DMS 273 (cell line): ENCODE measurements around the gene SLC9A8.
"Not testable (repeated sequence)": the region's sequence is repeated elsewhere in the genome, so short reads cannot be mapped to it uniquely, and the experiment has no call there.

Source experiments
- DNase-seq: peaks from one replicate; lab custom pipeline; 2025; ENCODE audit not compliant: unreplicated experiment; lab: John Stamatoyannopoulos, UW

The SLC9A8 gene

GRCh38 chr20:49786668-49787370, 25.8 kb upstream of the SLC9A8 start:
- DNase-seq, result peak; percentile 47

GRCh38 chr20:49787371-49788357, 25.0 kb upstream of the SLC9A8 start:
- no peak for DNase-seq

GRCh38 chr20:49790077-49790798, 22.4 kb upstream of the SLC9A8 start:
- DNase-seq, result no peak

GRCh38 chr20:49791165-49791564, 21.5 kb upstream of the SLC9A8 start:
- DNase-seq, result no peak

GRCh38 chr20:49792006-49792405, 20.6 kb upstream of the SLC9A8 start:
- DNase-seq, result no peak

- no peak for DNase-seq
Observed at GRCh38 chr20:49792611-49793010, 20.0 kb upstream of the SLC9A8 start.

- no peak for DNase-seq
Observed at GRCh38 chr20:49794336-49795134, 18.1 kb upstream of the SLC9A8 start.

- DNase-seq, result no peak
Observed at GRCh38 chr20:49795135-49795424, 17.5 kb upstream of the SLC9A8 start.

- no peak for DNase-seq
Observed at GRCh38 chr20:49796600-49797343, 15.9 kb upstream of the SLC9A8 start.

- no peak for DNase-seq
Observed at GRCh38 chr20:49797344-49797615, 15.3 kb upstream of the SLC9A8 start.

- no peak for DNase-seq
Observed at GRCh38 chr20:49798718-49799117, 13.9 kb upstream of the SLC9A8 start.

- DNase-seq, result no peak
Observed at GRCh38 chr20:49799698-49800097, 12.9 kb upstream of the SLC9A8 start.

- no peak for DNase-seq
Observed at GRCh38 chr20:49803418-49803817, 9.2 kb upstream of the SLC9A8 start.

GRCh38 chr20:49804364-49804763, 8.3 kb upstream of the SLC9A8 start:
- no peak for DNase-seq

- DNase-seq, result not testable (repeated sequence)
Observed at GRCh38 chr20:49805224-49805876, 7.3 kb upstream of the SLC9A8 start.

GRCh38 chr20:49808753-49809152, 3.9 kb upstream of the SLC9A8 start:
- no peak for DNase-seq

- no peak for DNase-seq
Observed at GRCh38 chr20:49809803-49810359, 2.7 kb upstream of the SLC9A8 start.

- DNase-seq, result no peak
Observed at GRCh38 chr20:49810491-49811190, 2.0 kb upstream of the SLC9A8 start.
